ENCODE results near the gene ATP6V1C2.

Gene ATP6V1C2

GRCh38 chr2:10720306-10720705 lies 1.1 kb upstream of the ATP6V1C2 start:
- Histone ChIP-seq H3K4me3 (ENCODE audit: low read depth, low read length) (no peak overlapping the region), H3K36me3 (no peaks in the 10 kb centered on the region), H3K4me1 (no peaks in the 10 kb centered on the region), H3K27me3 (peaks cover 98% of the 10 kb centered on the region), H3K9me3 (no peaks in the 10 kb centered on the region)
- DNase-seq = no peak
- TF ChIP-seq, protein P1, sequence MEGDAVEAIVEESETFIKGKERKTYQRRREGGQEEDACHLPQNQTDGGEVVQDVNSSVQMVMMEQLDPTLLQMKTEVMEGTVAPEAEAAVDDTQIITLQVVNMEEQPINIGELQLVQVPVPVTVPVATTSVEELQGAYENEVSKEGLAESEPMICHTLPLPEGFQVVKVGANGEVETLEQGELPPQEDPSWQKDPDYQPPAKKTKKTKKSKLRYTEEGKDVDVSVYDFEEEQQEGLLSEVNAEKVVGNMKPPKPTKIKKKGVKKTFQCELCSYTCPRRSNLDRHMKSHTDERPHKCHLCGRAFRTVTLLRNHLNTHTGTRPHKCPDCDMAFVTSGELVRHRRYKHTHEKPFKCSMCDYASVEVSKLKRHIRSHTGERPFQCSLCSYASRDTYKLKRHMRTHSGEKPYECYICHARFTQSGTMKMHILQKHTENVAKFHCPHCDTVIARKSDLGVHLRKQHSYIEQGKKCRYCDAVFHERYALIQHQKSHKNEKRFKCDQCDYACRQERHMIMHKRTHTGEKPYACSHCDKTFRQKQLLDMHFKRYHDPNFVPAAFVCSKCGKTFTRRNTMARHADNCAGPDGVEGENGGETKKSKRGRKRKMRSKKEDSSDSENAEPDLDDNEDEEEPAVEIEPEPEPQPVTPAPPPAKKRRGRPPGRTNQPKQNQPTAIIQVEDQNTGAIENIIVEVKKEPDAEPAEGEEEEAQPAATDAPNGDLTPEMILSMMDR (IDR thresholded peaks at IDR 0.05; ENCODE audit: low read depth, low read length) = no peak

- TF ChIP-seq, protein P1 (IDR thresholded peaks at IDR 0.05; ENCODE audit: low read depth, low read length) = no peak
- Histone ChIP-seq H3K4me3 (ENCODE audit: low read depth, low read length) (no peak overlapping the region), H3K4me1 (no peaks in the 10 kb centered on the region), H3K36me3 (no peaks in the 10 kb centered on the region), H3K27me3 (peaks cover 100% of the 10 kb centered on the region), H3K9me3 (no peaks in the 10 kb centered on the region)
- no peak for DNase-seq
These were observed 459 bp upstream of the ATP6V1C2 start for GRCh38 chr2:10720947-10721395.

GRCh38 chr2:10722252-10722825 lies 909 bp downstream of the ATP6V1C2 start:
- H3K9me3 ChIP-seq = no peaks in the 10 kb centered on the region
- TF ChIP-seq, protein P1 (IDR thresholded peaks at IDR 0.05; ENCODE audit: low read depth, low read length) = no peak
- no peak overlapping the region for H3K4me3 ChIP-seq (ENCODE audit: low read depth, low read length)
- H3K27me3 ChIP-seq = peaks cover 93% of the 10 kb centered on the region
- H3K36me3 ChIP-seq = no peaks in the 10 kb centered on the region
- no peak for DNase-seq
- H3K4me1 ChIP-seq = no peaks in the 10 kb centered on the region

DNA sequence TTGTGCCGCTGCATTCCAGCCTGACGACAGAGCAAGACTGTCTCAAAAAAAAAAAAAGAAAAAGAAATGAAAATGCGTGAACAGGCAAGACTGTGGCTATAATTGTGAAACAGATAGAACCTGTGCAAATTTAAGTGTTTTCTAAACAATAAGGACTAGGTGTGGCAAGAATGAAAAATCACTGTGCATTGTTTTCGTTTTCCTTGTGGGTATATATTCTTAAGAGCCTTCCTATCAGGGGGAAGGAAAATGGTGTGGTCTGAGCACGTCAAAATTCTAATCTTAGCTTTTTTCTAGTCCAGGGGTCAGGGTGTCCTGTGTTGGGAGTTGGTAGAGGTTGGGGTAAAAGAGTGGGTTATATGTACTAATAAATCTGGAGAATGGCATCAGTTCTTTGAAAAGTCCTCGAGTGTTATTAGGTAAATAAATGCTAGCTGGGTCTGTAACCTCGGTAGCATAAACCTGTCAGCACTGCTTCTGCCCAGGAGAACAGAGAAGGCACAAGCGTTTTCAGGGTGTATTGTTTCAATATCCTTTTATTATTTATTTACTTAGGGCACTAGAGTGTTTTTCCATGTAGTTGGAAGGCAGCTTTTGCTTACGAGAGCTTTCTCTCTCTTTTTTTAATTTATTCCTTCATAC lies 11.6 kb downstream of the ATP6V1C2 start:
- no peaks in the 10 kb centered on the region for H3K36me3 ChIP-seq
- no peak overlapping the region for H3K4me3 ChIP-seq (ENCODE audit: low read depth, low read length)
- H3K27me3 ChIP-seq = no peaks in the 10 kb centered on the region; the same call in 1 of the 2 replicates
- DNase-seq = no peak
- no peaks in the 10 kb centered on the region for H3K9me3 ChIP-seq
- H3K4me1 ChIP-seq = no peaks in the 10 kb centered on the region
- TF ChIP-seq, protein P1 (IDR thresholded peaks at IDR 0.05; ENCODE audit: low read depth, low read length) = no peak

- Histone ChIP-seq H3K4me1 (no peaks in the 10 kb centered on the region), H3K27me3 (no peaks in the 10 kb centered on the region), H3K4me3 (ENCODE audit: low read depth, low read length) (no peak overlapping the region), H3K9me3 (no peaks in the 10 kb centered on the region), H3K36me3 (no peaks in the 10 kb centered on the region)
- TF ChIP-seq, protein P1 (IDR thresholded peaks at IDR 0.05; ENCODE audit: low read depth, low read length) = no peak
- DNase-seq = no peak
These were observed 12.1 kb downstream of the ATP6V1C2 start for GRCh38 chr2:10733566-10733925.

- no peak for DNase-seq
- Histone ChIP-seq H3K9me3 (no peaks in the 10 kb centered on the region), H3K4me3 (ENCODE audit: low read depth, low read length) (no peak overlapping the region), H3K36me3 (no peaks in the 10 kb centered on the region), H3K4me1 (no peaks in the 10 kb centered on the region), H3K27me3 (no peaks in the 10 kb centered on the region)
- TF ChIP-seq, protein P1 (IDR thresholded peaks at IDR 0.05; ENCODE audit: low read depth, low read length) = no peak
These were observed 12.6 kb downstream of the ATP6V1C2 start for GRCh38 chr2:10733980-10734379.
